GM21515 (cell line): Measurements from ENCODE around the gene FAM222B.
A peak's percentile ranks its signal among the peaks of the same experiment; 100 is the strongest.
"Not testable (repeated sequence)": the region's sequence is repeated elsewhere in the genome, so short reads cannot be mapped to it uniquely, and the experiment has no call there.

Experiments used
- ATAC-seq: cut with Tn5 transposase; IDR thresholded peaks from one replicate; pipeline ENCODE4 v1.9.1; 2021; ENCODE audit not compliant: unreplicated experiment

FAM222B gene

GRCh38 chr17:28779601-28780000 is 63.0 kb downstream of the FAM222B start:
- ATAC-seq, result not testable (repeated sequence)

GRCh38 chr17:28777178-28777577 is 65.4 kb downstream of the FAM222B start:
- ATAC-seq, result no peak

- ATAC-seq, result no peak
Measured at GRCh38 chr17:28774206-28774605, 68.4 kb downstream of the FAM222B start.

- ATAC-seq, result no peak
Measured at GRCh38 chr17:28773736-28774135, 68.9 kb downstream of the FAM222B start.

- ATAC-seq, result no peak
Measured at GRCh38 chr17:28765038-28765437, 77.6 kb downstream of the FAM222B start.

GRCh38 chr17:28763804-28764266 is 78.8 kb downstream of the FAM222B start:
- peak; percentile 34 for ATAC-seq

GRCh38 chr17:28763137-28763799 is 79.3 kb downstream of the FAM222B start:
- peak; percentile 66 for ATAC-seq

- no peak for ATAC-seq
Measured at GRCh38 chr17:28760601-28761562, 81.7 kb downstream of the FAM222B start.

- no peak for ATAC-seq
Measured at GRCh38 chr17:28759256-28759865, 83.2 kb downstream of the FAM222B start.

GRCh38 chr17:28758411-28759121 is 84.0 kb downstream of the FAM222B start:
- no peak for ATAC-seq

GRCh38 chr17:28756049-28756804 is 86.4 kb downstream of the FAM222B start:
- no peak for ATAC-seq

- ATAC-seq, result no peak
Measured at GRCh38 chr17:28755486-28755885, 87.1 kb downstream of the FAM222B start.

GRCh38 chr17:28751600-28752366 is 90.8 kb downstream of the FAM222B start:
- ATAC-seq, result no peak

- peak; percentile 68 for ATAC-seq
Measured at GRCh38 chr17:28750178-28751047, 92.2 kb downstream of the FAM222B start.

GRCh38 chr17:28749516-28750177 is 92.9 kb downstream of the FAM222B start:
- ATAC-seq, result no peak

- no peak for ATAC-seq
Measured at GRCh38 chr17:28748852-28749515, 93.6 kb downstream of the FAM222B start.
